Lower lobe of right lung (tissue), 2 donors: ENCODE measurements around the gene CCDC88B. TPM values are rescaled to one million over a fixed set of nuclear protein-coding genes. Genes with fewer than 3 reads are reported as not detected.
A peak's percentile ranks its signal among the peaks of the same experiment; 100 is the strongest.

ENCODE experiments used
- ATAC-seq, 2 donors: fragments of 200-7000 bp; cut with Tn5 transposase; one replicate each; pipeline ENCODE4 v1.9.1; 2020 to 2022; ENCODE audit warnings: mild to moderate bottlenecking in 2 of 2, moderate library complexity in 2 of 2
- DNase-seq: peaks from one replicate; pipeline ENCODE4 v3.0.0-alpha.2; 2020
- H3K27ac ChIP-seq: fragments of 200-600 bp; one replicate; pipeline ENCODE4 v1.8.0; 2022
- H3K27me3 ChIP-seq: fragments of 200-600 bp; one replicate; pipeline ENCODE4 v1.8.0; 2022; ENCODE audit warnings: low read depth
- H3K36me3 ChIP-seq: fragments of 200-600 bp; one replicate; pipeline ENCODE4 v1.8.0; 2022; ENCODE audit warnings: mild to moderate bottlenecking
- H3K4me1 ChIP-seq: fragments of 200-600 bp; one replicate; pipeline ENCODE4 v1.8.0; 2022
- H3K4me3 ChIP-seq: fragments of 200-600 bp; one replicate; pipeline ENCODE4 v1.8.0; 2022; ENCODE audit warnings: mild to moderate bottlenecking
- H3K9me3 ChIP-seq: fragments of 200-600 bp; one replicate; pipeline ENCODE4 v1.8.0; 2022
- CTCF ChIP-seq: fragments of 200-600 bp; IDR thresholded peaks from one replicate; pipeline ENCODE4 v1.8.0; 2022; ENCODE audit warnings: antibody characterized with exemption, mild to moderate bottlenecking
- intact Hi-C: fragments of 100-400 bp; cut with DNase I; formaldehyde crosslinking; loops from one replicate; pipeline ENCODE4 v1.11.0; 2022
- total RNA-seq: library from RNA; stranded (reverse); fragmentation: NEBNext Ultra II Directional; extraction: Animal tissue kit (Norgen Biotek cat#: 25700); gene quantifications from one replicate; pipeline ENCODE4 v1.2.1, GENCODE V29; 2021
- donor health status: DM: no; HTN: yes; CAD: no; lungs with severe emphysema.

Gene CCDC88B
- total RNA-seq, 1 donor from 2014 or later, result 40.0 TPM

GRCh38 chr11:64352099-64352994, 12.3 kb downstream of the CCDC88B start:
- Histone ChIP-seq H3K27ac (no peak overlapping the region), H3K4me3 (no peak overlapping the region), H3K9me3 (no peaks in the 10 kb centered on the region), H3K27me3 (no peaks in the 10 kb centered on the region), H3K4me1 (peaks cover 12% of the 10 kb centered on the region), H3K36me3 (peaks cover 4% of the 10 kb centered on the region)
- DNase-seq (no peak), ATAC-seq (no peak)
- intact Hi-C loops, result no loop called here
- TF ChIP-seq CTCF, result no peak

GRCh38 chr11:64352995-64353714, 13.2 kb downstream of the CCDC88B start:
- peak; percentile 46 for DNase-seq
- Histone ChIP-seq H3K4me3 (no peak overlapping the region), H3K27me3 (no peaks in the 10 kb centered on the region), H3K4me1 (peaks cover 19% of the 10 kb centered on the region), H3K36me3 (peaks cover 4% of the 10 kb centered on the region), H3K27ac (no peak overlapping the region), H3K9me3 (no peaks in the 10 kb centered on the region)
- no peak for TF ChIP-seq CTCF
- intact Hi-C loops, result no loop called here
- no peak for ATAC-seq

- Histone ChIP-seq H3K9me3 (no peaks in the 10 kb centered on the region), H3K36me3 (peaks cover 4% of the 10 kb centered on the region), H3K4me3 (no peak overlapping the region), H3K27me3 (no peaks in the 10 kb centered on the region), H3K4me1 (peaks cover 25% of the 10 kb centered on the region), H3K27ac (no peak overlapping the region)
- TF ChIP-seq CTCF, result no peak
- DNase-seq, result no peak
- intact Hi-C loops, result no loop called here
- no peak for ATAC-seq
Measured at GRCh38 chr11:64353715-64354506, 13.9 kb downstream of the CCDC88B start.

- intact Hi-C loops, result no loop called here
- peaks cover 6% of the 10 kb centered on the region for H3K36me3 ChIP-seq
- H3K27ac ChIP-seq, result peak overlapping the region; percentile 58
- H3K9me3 ChIP-seq, result no peaks in the 10 kb centered on the region
- H3K4me1 ChIP-seq, result peaks cover 36% of the 10 kb centered on the region
- H3K27me3 ChIP-seq, result no peaks in the 10 kb centered on the region
- ATAC-seq, result peak; percentile 65 to 71
- DNase-seq, result peak; percentile 83
- H3K4me3 ChIP-seq, result peak overlapping the region; percentile 43
- peak; percentile 65 for TF ChIP-seq CTCF
Measured at GRCh38 chr11:64355078-64355940, 15.3 kb downstream of the CCDC88B start.
